HepG2 (cell line): ENCODE data around the gene SUMO1. TPM values are rescaled to one million over a fixed set of nuclear protein-coding genes. Genes with fewer than 3 reads are reported as not detected.

ENCODE experiments used
- MED1 ChIP-seq: sonication (generic); formaldehyde crosslinking; IDR thresholded peaks from 2 replicates; pipeline ENCODE4 v1.4.0; 2020; ENCODE audit warnings: missing genetic modification reagents
- NCOA1 ChIP-seq: sonication (generic); formaldehyde crosslinking; IDR thresholded peaks from 2 replicates; pipeline ENCODE4 v1.9.0; 2021; ENCODE audit warnings: missing genetic modification reagents
- NR2F1 ChIP-seq, 2 experiments: fragments of 450-650 bp in 1 of 2; formaldehyde crosslinking in 1 of 2; IDR thresholded peaks; 2 replicates each; pipeline versions ENCODE4 v1.5.0 to v1.6.1; 2016 to 2020; ENCODE audit warnings: mild to moderate bottlenecking in 1 of 2, missing compliant biosample characterization in 1 of 2, missing genetic modification reagents in 1 of 2, moderate library complexity in 1 of 2
- SIN3A ChIP-seq: IDR thresholded peaks from 2 replicates; pipeline ENCODE4 v1.6.1; 2011; ENCODE audit warnings: low read depth, mild to moderate bottlenecking, control low read depth, low read length, borderline replicate concordance
- SNAPC2 ChIP-seq: sonication (generic); formaldehyde crosslinking; IDR thresholded peaks from 2 replicates; pipeline ENCODE4 v1.8.1; 2022; ENCODE audit warnings: mild to moderate bottlenecking, missing genetic modification reagents
- TCF12 ChIP-seq, 2 experiments: fragments of 450-650 bp in 1 of 2; sonication (generic) in 1 of 2; formaldehyde crosslinking in 1 of 2; IDR thresholded peaks; 2 replicates each; pipeline versions ENCODE4 v1.6.1 to v1.8.0; 2017 to 2022; ENCODE audit warnings: antibody characterized with exemption in 1 of 2, mild to moderate bottlenecking in 1 of 2, missing genetic modification reagents in 1 of 2, moderate library complexity in 1 of 2
- TMF1 ChIP-seq: sonication (generic); formaldehyde crosslinking; IDR thresholded peaks from 2 replicates; pipeline ENCODE4 v1.8.1; 2022; ENCODE audit warnings: low read depth, missing genetic modification reagents
- XBP1 ChIP-seq: sonication (generic); formaldehyde crosslinking; IDR thresholded peaks from 2 replicates; pipeline ENCODE4 v1.5.0; 2020; ENCODE audit warnings: missing genetic modification reagents
- ZNF660 ChIP-seq: sonication (generic); formaldehyde crosslinking; IDR thresholded peaks from 2 replicates; pipeline ENCODE4 v1.5.1; 2020; ENCODE audit warnings: mild to moderate bottlenecking, low read depth, missing genetic modification reagents, borderline replicate concordance
- polyA plus RNA-seq, 8 experiments: library from polyadenylated mRNA; depleted of rRNA in 3 of 8; stranded (reverse) in 7 of 8; unstranded in 1 of 8; fragments of >200 nt; fragmentation: Illumina TruSeq in 4 of 8; extraction: Trizol in 4 of 8; gene quantifications; 2 replicates each; pipeline versions ENCODE4 v1.2.1 to v1.2.3, GENCODE V29; 2011 to 2016; ENCODE audit warnings: low read depth in 4 of 8, missing spikeins in 1 of 8, mixed read lengths in 1 of 8; ENCODE audit not compliant: insufficient read depth in 1 of 8
- total RNA-seq, 5 experiments: library from RNA; depleted of rRNA; stranded (reverse); fragments of >200 nt; fragmentation: Illumina TruSeq; extraction: Trizol; gene quantifications; 2 replicates each; pipeline ENCODE4 v1.2.3, GENCODE V29; 2016; ENCODE audit warnings: low read depth in 1 of 5
- TF ChIP-seq, protein P1 (sequence below): sonication (generic); formaldehyde crosslinking; IDR thresholded peaks from 2 replicates; pipeline ENCODE4 v1.4.0; 2020; ENCODE audit warnings: missing genetic modification reagents
- TF ChIP-seq, protein P2 (sequence below), 2 experiments: sonication (generic) in 1 of 2; formaldehyde crosslinking in 1 of 2; IDR thresholded peaks; 2 replicates each; pipeline versions ENCODE4 v1.4.0 to v1.6.1; 2016 to 2020; ENCODE audit warnings: borderline replicate concordance in 1 of 2, low read depth in 1 of 2, mild to moderate bottlenecking in 1 of 2, missing genetic modification reagents in 1 of 2
- TF ChIP-seq, protein P3 (sequence below): sonication (generic); formaldehyde crosslinking; IDR thresholded peaks from 2 replicates; pipeline ENCODE4 v1.4.0; 2020; ENCODE audit warnings: missing genetic modification reagents

The SUMO1 gene
- total and polyA plus RNA-seq, 2 of the 13 experiments (the other 11 are each of a cell fraction or from before 2014, with no cell fraction given): 101 to 173 TPM

DNA sequence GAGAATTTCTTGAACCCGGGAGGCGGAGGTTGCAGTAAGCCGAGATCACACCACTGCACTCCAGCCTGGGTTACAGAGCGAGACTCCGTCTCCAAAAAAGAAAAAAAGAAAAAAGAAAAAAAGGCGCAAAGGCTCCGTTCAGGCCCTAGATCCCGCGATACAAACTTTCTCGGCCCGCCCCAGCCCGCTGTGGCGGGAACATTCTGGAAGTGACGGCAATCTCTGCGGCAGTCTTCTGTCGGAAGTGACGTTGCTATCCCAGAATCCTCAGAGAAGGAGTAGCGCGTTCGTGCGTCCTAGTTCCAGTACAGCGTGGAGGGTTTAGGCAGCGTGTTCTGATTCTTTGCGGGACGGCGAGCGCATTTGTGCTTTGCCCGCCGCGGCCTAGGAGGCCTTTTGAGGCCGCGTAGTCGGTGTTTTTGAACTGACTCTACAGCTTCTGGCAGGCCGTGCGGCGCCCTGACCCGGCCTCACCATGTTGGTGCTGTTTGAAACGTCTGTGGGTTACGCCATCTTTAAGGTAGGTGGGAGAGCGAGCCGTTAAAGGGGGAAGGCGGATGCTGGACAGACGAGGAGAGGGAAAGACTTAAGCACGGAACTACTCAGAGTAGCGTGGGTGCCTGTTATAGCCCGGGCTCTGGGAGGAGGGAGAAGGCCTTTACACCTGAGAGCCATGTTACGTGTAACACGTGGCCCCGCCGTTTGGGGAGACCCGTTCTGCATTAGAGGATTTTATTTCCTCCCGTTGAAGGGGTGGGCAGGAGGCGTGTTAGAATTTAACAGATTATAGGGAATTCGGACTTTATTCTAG, 27.3 kb upstream of the SUMO1 start, which contains the start of gene NOP58 (continued):
- TF ChIP-seq MED1 (peak; percentile 45; the same call in 1 of the 2 replicates), ZNF660 (CRISPR knock-in tag) (peak; percentile 78; the same call in 1 of the 2 replicates), NR2F1 (CRISPR knock-in tag; IDR thresholded peaks at IDR 0.05) (no peak; a peak in 1 of 4 replicates), SIN3A (peak; percentile 96), XBP1 (CRISPR knock-in tag) (no peak; the same call in 1 of the 2 replicates), NCOA1 (CRISPR knock-in tag) (peak; percentile 61; the same call in 1 of the 2 replicates), SNAPC2 (peak; percentile 90), TMF1 (CRISPR knock-in tag) (peak; percentile 58; the same call in 1 of the 2 replicates), TCF12 (IDR thresholded peaks at IDR 0.05) (no peak), TCF12 (CRISPR knock-in tag; IDR thresholded peaks at IDR 0.05) (peak; percentile 33)
- TF ChIP-seq, protein P1, sequence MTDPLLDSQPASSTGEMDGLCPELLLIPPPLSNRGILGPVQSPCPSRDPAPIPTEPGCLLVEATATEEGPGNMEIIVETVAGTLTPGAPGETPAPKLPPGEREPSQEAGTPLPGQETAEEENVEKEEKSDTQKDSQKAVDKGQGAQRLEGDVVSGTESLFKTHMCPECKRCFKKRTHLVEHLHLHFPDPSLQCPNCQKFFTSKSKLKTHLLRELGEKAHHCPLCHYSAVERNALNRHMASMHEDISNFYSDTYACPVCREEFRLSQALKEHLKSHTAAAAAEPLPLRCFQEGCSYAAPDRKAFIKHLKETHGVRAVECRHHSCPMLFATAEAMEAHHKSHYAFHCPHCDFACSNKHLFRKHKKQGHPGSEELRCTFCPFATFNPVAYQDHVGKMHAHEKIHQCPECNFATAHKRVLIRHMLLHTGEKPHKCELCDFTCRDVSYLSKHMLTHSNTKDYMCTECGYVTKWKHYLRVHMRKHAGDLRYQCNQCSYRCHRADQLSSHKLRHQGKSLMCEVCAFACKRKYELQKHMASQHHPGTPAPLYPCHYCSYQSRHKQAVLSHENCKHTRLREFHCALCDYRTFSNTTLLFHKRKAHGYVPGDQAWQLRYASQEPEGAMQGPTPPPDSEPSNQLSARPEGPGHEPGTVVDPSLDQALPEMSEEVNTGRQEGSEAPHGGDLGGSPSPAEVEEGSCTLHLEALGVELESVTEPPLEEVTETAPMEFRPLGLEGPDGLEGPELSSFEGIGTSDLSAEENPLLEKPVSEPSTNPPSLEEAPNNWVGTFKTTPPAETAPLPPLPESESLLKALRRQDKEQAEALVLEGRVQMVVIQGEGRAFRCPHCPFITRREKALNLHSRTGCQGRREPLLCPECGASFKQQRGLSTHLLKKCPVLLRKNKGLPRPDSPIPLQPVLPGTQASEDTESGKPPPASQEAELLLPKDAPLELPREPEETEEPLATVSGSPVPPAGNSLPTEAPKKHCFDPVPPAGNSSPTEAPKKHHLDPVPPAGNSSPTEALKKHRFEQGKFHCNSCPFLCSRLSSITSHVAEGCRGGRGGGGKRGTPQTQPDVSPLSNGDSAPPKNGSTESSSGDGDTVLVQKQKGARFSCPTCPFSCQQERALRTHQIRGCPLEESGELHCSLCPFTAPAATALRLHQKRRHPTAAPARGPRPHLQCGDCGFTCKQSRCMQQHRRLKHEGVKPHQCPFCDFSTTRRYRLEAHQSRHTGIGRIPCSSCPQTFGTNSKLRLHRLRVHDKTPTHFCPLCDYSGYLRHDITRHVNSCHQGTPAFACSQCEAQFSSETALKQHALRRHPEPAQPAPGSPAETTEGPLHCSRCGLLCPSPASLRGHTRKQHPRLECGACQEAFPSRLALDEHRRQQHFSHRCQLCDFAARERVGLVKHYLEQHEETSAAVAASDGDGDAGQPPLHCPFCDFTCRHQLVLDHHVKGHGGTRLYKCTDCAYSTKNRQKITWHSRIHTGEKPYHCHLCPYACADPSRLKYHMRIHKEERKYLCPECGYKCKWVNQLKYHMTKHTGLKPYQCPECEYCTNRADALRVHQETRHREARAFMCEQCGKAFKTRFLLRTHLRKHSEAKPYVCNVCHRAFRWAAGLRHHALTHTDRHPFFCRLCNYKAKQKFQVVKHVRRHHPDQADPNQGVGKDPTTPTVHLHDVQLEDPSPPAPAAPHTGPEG: peak; percentile 82
- TF ChIP-seq, protein P2, sequence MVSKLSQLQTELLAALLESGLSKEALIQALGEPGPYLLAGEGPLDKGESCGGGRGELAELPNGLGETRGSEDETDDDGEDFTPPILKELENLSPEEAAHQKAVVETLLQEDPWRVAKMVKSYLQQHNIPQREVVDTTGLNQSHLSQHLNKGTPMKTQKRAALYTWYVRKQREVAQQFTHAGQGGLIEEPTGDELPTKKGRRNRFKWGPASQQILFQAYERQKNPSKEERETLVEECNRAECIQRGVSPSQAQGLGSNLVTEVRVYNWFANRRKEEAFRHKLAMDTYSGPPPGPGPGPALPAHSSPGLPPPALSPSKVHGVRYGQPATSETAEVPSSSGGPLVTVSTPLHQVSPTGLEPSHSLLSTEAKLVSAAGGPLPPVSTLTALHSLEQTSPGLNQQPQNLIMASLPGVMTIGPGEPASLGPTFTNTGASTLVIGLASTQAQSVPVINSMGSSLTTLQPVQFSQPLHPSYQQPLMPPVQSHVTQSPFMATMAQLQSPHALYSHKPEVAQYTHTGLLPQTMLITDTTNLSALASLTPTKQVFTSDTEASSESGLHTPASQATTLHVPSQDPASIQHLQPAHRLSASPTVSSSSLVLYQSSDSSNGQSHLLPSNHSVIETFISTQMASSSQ (IDR thresholded peaks at IDR 0.05; ENCODE audit: low read depth): no peak
- TF ChIP-seq, protein P2 (CRISPR knock-in tag; IDR thresholded peaks at IDR 0.05; ENCODE audit: borderline replicate concordance): peak; percentile 28; the same call in 1 of the 2 replicates
- TF ChIP-seq, protein P3, sequence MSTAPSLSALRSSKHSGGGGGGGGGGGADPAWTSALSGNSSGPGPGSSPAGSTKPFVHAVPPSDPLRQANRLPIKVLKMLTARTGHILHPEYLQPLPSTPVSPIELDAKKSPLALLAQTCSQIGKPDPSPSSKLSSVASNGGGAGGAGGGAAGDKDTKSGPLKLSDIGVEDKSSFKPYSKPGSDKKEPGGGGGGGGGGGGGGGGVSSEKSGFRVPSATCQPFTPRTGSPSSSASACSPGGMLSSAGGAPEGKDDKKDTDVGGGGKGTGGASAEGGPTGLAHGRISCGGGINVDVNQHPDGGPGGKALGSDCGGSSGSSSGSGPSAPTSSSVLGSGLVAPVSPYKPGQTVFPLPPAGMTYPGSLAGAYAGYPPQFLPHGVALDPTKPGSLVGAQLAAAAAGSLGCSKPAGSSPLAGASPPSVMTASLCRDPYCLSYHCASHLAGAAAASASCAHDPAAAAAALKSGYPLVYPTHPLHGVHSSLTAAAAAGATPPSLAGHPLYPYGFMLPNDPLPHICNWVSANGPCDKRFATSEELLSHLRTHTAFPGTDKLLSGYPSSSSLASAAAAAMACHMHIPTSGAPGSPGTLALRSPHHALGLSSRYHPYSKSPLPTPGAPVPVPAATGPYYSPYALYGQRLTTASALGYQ (CRISPR knock-in tag): no peak; the same call in 1 of the 2 replicates
